Measurements from ENCODE around the gene SYF2.

SYF2 gene

GRCh38 chr1:25174363-25174729 lies 58.0 kb downstream of the SYF2 start:
- Histone ChIP-seq H3K27ac (ENCODE audit: low read depth, low read length) (no peak overlapping the region), H3K36me3 (ENCODE audit: control insufficient read depth in 1 of 2, insufficient read depth in 2 of 2, low read length in 2 of 2) (no peaks in the 10 kb centered on the region), H3K4me1 (ENCODE audit: control insufficient read depth in 1 of 2, insufficient read depth in 2 of 2, low read length in 2 of 2) (peaks cover 0 to 6% of the 10 kb centered on the region in 2 donors), H3K9me3 (ENCODE audit: control insufficient read depth in 1 of 2, low read length in 2 of 2) (no peaks in the 10 kb centered on the region), H3K4me3 (ENCODE audit: low read depth in 1 of 2, low read length in 2 of 2) (no peak overlapping the region), H3K27me3 (ENCODE audit: control insufficient read depth in 1 of 2, insufficient read depth in 2 of 2, low read length in 2 of 2) (no peaks in the 10 kb centered on the region), H3K9ac (ENCODE audit: low read depth in 1 of 2, low read length in 2 of 2) (no peak overlapping the region)

GRCh38 chr1:25173809-25174340 lies 58.4 kb downstream of the SYF2 start:
- Histone ChIP-seq H3K36me3 (ENCODE audit: control insufficient read depth in 1 of 2, insufficient read depth in 2 of 2, low read length in 2 of 2) (no peaks in the 10 kb centered on the region), H3K9ac (ENCODE audit: low read depth in 1 of 2, low read length in 2 of 2) (no peak overlapping the region), H3K4me1 (ENCODE audit: control insufficient read depth in 1 of 2, insufficient read depth in 2 of 2, low read length in 2 of 2) (peaks cover 0 to 9% of the 10 kb centered on the region in 2 donors), H3K4me3 (ENCODE audit: low read depth in 1 of 2, low read length in 2 of 2) (no peak overlapping the region), H3K9me3 (ENCODE audit: control insufficient read depth in 1 of 2, low read length in 2 of 2) (no peaks in the 10 kb centered on the region), H3K27me3 (ENCODE audit: control insufficient read depth in 1 of 2, insufficient read depth in 2 of 2, low read length in 2 of 2) (no peaks in the 10 kb centered on the region), H3K27ac (ENCODE audit: low read depth, low read length) (no peak overlapping the region)

All from duodenal mucosa (tissue), 2 donors.